T follicular helper cell (primary cell): Measurements from ENCODE around the gene USP27X.

ENCODE experiments used
- DNase-seq: peaks from one replicate; pipeline ENCODE4 v3.0.0-alpha.2; 2020; ENCODE audit warnings: low read depth
- total RNA-seq, 2 experiments: gene quantifications; one replicate each; lab custom pipeline; 2026; lab: John Stamatoyannopoulos, UW

Gene USP27X
- total RNA-seq = 4.0 to 8.2 reads per million in 2 experiments

GRCh38 chrX:49878834-49879655, at the start of gene USP27X:
TSS of gene USP27X (plus strand) at chrX:49879484. CDS start at chrX:49880308, 824 bp downstream.
- DNase-seq = peak; percentile 74

- no peak for DNase-seq
These were observed 40.9 kb upstream of the USP27X start for GRCh38 chrX:49838374-49838773.

- peak; percentile 6 for DNase-seq
These were observed 38.6 kb upstream of the USP27X start for GRCh38 chrX:49840679-49841078.

- no peak for DNase-seq
These were observed 36.7 kb upstream of the USP27X start for GRCh38 chrX:49842621-49843020.

GRCh38 chrX:49844611-49845010, 34.7 kb upstream of the USP27X start:
- no peak for DNase-seq

GRCh38 chrX:49845701-49846403, 33.4 kb upstream of the USP27X start:
- no peak for DNase-seq

- no peak for DNase-seq
These were observed 32.8 kb upstream of the USP27X start for GRCh38 chrX:49846522-49846921.

- DNase-seq = no peak
These were observed 31.0 kb upstream of the USP27X start for GRCh38 chrX:49848275-49848674.

GRCh38 chrX:49850028-49850427, 29.3 kb upstream of the USP27X start:
- no peak for DNase-seq

- no peak for DNase-seq
These were observed 25.6 kb upstream of the USP27X start for GRCh38 chrX:49853661-49854060.

GRCh38 chrX:49856819-49857218, 22.5 kb upstream of the USP27X start:
- DNase-seq = no peak

- no peak for DNase-seq
These were observed 20.9 kb upstream of the USP27X start for GRCh38 chrX:49858341-49858740.

GRCh38 chrX:49859491-49859890, 19.8 kb upstream of the USP27X start:
- DNase-seq = no peak

GRCh38 chrX:49860867-49861535, 18.3 kb upstream of the USP27X start:
- no peak for DNase-seq

- no peak for DNase-seq
These were observed 17.2 kb upstream of the USP27X start for GRCh38 chrX:49862093-49862492.

GRCh38 chrX:49868739-49869138, 10.5 kb upstream of the USP27X start:
- DNase-seq = no peak

- no peak for DNase-seq
These were observed 2.5 kb upstream of the USP27X start for GRCh38 chrX:49876750-49877149.

GRCh38 chrX:49877397-49878101, 1.7 kb upstream of the USP27X start:
- no peak for DNase-seq

- no peak for DNase-seq
These were observed 1.0 kb upstream of the USP27X start for GRCh38 chrX:49878128-49878833.

GRCh38 chrX:49879656-49880277, 483 bp downstream of the USP27X start:
- DNase-seq = no peak

- no peak for DNase-seq
These were observed 1.4 kb downstream of the USP27X start for GRCh38 chrX:49880668-49881067.
